Fibroblast of lung (primary cell): Measurements from ENCODE around the gene SORT1. TPM values are rescaled to one million over a fixed set of nuclear protein-coding genes. Genes with fewer than 3 reads are reported as not detected.
"Not testable (repeated sequence)": the region's sequence is repeated elsewhere in the genome, so short reads cannot be mapped to it uniquely, and the experiment has no call there.

ENCODE experiments used
- DNase-seq, 2 donors: peaks; one replicate each; pipeline versions ENCODE4 v3.0.0 to v3.0.0-alpha.2; 2010; ENCODE audit warnings: low read depth in 2 of 2
- H2AFZ ChIP-seq: 2 replicates; pipeline ENCODE4 v1.5.1; 2012; ENCODE audit warnings: low read length, control low read depth, inconsistent platforms
- H3K27ac ChIP-seq: 2 replicates; pipeline ENCODE4 v1.5.1; 2011; ENCODE audit warnings: low read length, control low read depth; ENCODE audit not compliant: insufficient read depth
- H3K27me3 ChIP-seq: 2 replicates; pipeline ENCODE4 v1.5.1; 2011; ENCODE audit warnings: mild to moderate bottlenecking, low read length; ENCODE audit not compliant: control insufficient read depth, insufficient read depth
- H3K36me3 ChIP-seq: 2 replicates; pipeline ENCODE4 v1.5.1; 2011; ENCODE audit warnings: low read length; ENCODE audit not compliant: control insufficient read depth, insufficient read depth
- H3K4me1 ChIP-seq: 2 replicates; pipeline ENCODE4 v1.5.1; 2011; ENCODE audit warnings: low read length; ENCODE audit not compliant: control insufficient read depth, insufficient read depth; ENCODE audit errors: extremely low read depth
- H3K4me2 ChIP-seq: 2 replicates; pipeline ENCODE4 v1.5.1; 2011; ENCODE audit warnings: low read length, control low read depth; ENCODE audit not compliant: insufficient read depth; ENCODE audit errors: extremely low read depth
- H3K4me3 ChIP-seq, 4 experiments: fragments of 200-600 bp in 1 of 4; sonication (generic) in 1 of 4; replicated peaks in 1 of 4; 2 replicates each; pipeline ENCODE4 v1.5.1; 2011 to 2016; ENCODE audit warnings: low read length in 4 of 4, low read depth in 3 of 4, mild to moderate bottlenecking in 3 of 4, control low read depth in 2 of 4, inconsistent platforms in 1 of 4, mixed read lengths in 1 of 4; ENCODE audit not compliant: insufficient read depth in 1 of 4; ENCODE audit errors: control extremely low read depth in 1 of 4
- H3K79me2 ChIP-seq: 2 replicates; pipeline ENCODE4 v1.5.1; 2012; ENCODE audit warnings: mild to moderate bottlenecking, low read length, inconsistent platforms; ENCODE audit not compliant: control insufficient read depth, insufficient read depth
- H3K9ac ChIP-seq: 2 replicates; pipeline ENCODE4 v1.5.1; 2011; ENCODE audit warnings: mild to moderate bottlenecking, low read length, control low read depth; ENCODE audit not compliant: insufficient read depth
- H3K9me3 ChIP-seq: 2 replicates; pipeline ENCODE4 v1.5.1; 2012; ENCODE audit warnings: low read depth, low read length; ENCODE audit not compliant: control insufficient read depth, insufficient read depth
- H4K20me1 ChIP-seq: 2 replicates; pipeline ENCODE4 v1.5.1; 2011; ENCODE audit warnings: low read length; ENCODE audit not compliant: control insufficient read depth, insufficient read depth; ENCODE audit errors: extremely low read depth
- EZH2 ChIP-seq: IDR thresholded peaks from 2 replicates; pipeline ENCODE4 v1.5.1; 2012; ENCODE audit warnings: low read length, control low read depth, mild to moderate bottlenecking; ENCODE audit errors: missing control alignments
- polyA plus RNA-seq, 2 donors: library from polyadenylated mRNA; depleted of rRNA in 1 of 2; stranded (reverse) in 1 of 2; unstranded in 1 of 2; fragments of >200 nt; gene quantifications; 2 replicates each; pipeline ENCODE4 v1.2.1, GENCODE V29; 2011 to 2012; ENCODE audit warnings: missing spikeins in 1 of 2
- total RNA-seq: library from RNA; depleted of rRNA; stranded (reverse); fragments of >200 nt; gene quantifications from 2 replicates; pipeline ENCODE4 v1.2.1, GENCODE V29; 2014
- TF ChIP-seq, protein P1 (sequence below), 2 donors: IDR thresholded peaks in 1 of 2; conservative IDR thresholded peaks in 1 of 2; 1 replicate in 1 of 2; 2 replicates in 1 of 2; pipeline ENCODE4 v1.5.1; 2011 to 2012; ENCODE audit warnings: low read length in 2 of 2, control low read depth in 1 of 2, inconsistent platforms in 1 of 2, low read depth in 1 of 2, mild to moderate bottlenecking in 1 of 2

Gene SORT1
- total and polyA plus RNA-seq, 2 donors (not counting 1 experiment from before 2014, with no cell fraction given) = 27.5 to 37.5 TPM

DNA sequence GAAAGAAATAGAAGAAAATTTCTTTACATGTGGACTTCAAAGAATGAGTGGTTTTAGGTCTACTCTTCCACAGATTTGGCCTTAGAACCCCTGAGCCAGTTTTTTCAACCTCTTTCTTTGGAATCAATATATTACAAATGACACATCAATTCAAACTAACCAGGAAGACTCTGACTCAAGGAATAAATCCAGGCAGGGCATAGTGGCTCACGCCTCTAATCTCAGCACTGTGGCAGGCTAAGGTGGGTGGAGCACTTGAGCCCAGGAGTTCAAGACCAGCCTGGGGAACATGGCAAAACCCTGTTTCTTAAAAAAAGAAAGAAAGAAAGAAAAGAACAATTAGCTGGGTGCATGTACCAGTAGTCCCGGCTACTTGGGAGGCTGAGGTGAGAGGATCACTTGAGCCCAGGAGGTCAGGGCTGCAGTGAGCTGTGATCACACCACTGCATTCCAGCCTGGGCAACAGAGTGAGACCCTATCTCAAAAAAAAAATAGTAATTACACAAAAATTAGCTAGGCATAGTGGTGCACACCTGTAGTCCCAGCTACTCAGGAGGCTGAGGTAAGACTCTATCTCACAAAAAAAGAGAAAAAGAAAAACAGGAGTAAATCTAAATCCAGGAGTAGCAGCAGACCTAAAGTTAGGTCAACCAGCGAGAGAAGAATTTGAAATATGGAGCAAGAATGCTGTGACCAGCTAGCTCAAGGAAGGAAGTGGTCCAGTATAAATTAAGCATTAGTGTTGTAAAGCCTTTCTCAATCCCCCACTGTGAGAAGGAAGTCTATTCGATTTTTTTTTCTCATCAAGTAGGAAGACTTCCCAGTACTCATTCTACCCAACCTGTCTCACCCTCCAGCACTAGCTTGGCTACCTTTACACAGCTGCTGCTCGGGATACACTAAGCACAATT, 1.9 kb downstream of the SORT1 start:
- Histone ChIP-seq H3K79me2 (peaks cover 2% of the 10 kb centered on the region), H3K36me3 (no peaks in the 10 kb centered on the region), H4K20me1 (no peaks in the 10 kb centered on the region), H3K4me3 (peak overlapping the region in 2 of 4 experiments; percentile 67 to 72), H2AFZ (no peak overlapping the region), H3K27me3 (no peaks in the 10 kb centered on the region), H3K4me2 (peak overlapping the region; percentile 78), H3K27ac (no peak overlapping the region), H3K4me1 (peaks cover 18% of the 10 kb centered on the region), H3K9me3 (no peaks in the 10 kb centered on the region), H3K9ac (no peak overlapping the region)
- no peak for TF ChIP-seq EZH2
- TF ChIP-seq, protein P1, sequence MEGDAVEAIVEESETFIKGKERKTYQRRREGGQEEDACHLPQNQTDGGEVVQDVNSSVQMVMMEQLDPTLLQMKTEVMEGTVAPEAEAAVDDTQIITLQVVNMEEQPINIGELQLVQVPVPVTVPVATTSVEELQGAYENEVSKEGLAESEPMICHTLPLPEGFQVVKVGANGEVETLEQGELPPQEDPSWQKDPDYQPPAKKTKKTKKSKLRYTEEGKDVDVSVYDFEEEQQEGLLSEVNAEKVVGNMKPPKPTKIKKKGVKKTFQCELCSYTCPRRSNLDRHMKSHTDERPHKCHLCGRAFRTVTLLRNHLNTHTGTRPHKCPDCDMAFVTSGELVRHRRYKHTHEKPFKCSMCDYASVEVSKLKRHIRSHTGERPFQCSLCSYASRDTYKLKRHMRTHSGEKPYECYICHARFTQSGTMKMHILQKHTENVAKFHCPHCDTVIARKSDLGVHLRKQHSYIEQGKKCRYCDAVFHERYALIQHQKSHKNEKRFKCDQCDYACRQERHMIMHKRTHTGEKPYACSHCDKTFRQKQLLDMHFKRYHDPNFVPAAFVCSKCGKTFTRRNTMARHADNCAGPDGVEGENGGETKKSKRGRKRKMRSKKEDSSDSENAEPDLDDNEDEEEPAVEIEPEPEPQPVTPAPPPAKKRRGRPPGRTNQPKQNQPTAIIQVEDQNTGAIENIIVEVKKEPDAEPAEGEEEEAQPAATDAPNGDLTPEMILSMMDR (conservative IDR thresholded peaks at IDR 0.05 in 1 of 2, IDR thresholded peaks at IDR 0.05 in 1 of 2; ENCODE audit: low read depth in 1 of 2, low read length in 2 of 2) = no peak
- peak; percentile 30 to 79 for DNase-seq

DNA sequence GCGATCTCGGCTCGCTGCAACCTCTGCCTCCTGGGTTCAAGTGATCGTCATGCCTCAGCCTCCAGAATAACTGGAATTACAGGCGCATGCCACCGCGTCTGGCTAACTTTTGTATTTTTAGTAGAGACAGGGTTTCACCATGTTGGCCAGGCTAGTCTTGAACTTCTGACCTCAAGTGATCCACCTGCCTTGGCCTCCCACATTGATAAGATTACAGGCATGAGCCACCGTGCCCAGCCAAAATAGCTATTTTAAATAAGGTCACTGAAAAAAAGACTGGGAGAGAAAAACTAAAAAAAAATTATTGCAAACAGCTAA, 2.5 kb downstream of the SORT1 start:
- not testable (repeated sequence) for H3K9ac ChIP-seq, H3K4me3 ChIP-seq, DNase-seq, H2AFZ ChIP-seq, H4K20me1 ChIP-seq, H3K4me2 ChIP-seq, H3K27me3 ChIP-seq, H3K27ac ChIP-seq, H3K36me3 ChIP-seq, H3K79me2 ChIP-seq, H3K9me3 ChIP-seq
- H3K4me1 ChIP-seq = peaks cover 23% of the 10 kb centered on the region

DNA sequence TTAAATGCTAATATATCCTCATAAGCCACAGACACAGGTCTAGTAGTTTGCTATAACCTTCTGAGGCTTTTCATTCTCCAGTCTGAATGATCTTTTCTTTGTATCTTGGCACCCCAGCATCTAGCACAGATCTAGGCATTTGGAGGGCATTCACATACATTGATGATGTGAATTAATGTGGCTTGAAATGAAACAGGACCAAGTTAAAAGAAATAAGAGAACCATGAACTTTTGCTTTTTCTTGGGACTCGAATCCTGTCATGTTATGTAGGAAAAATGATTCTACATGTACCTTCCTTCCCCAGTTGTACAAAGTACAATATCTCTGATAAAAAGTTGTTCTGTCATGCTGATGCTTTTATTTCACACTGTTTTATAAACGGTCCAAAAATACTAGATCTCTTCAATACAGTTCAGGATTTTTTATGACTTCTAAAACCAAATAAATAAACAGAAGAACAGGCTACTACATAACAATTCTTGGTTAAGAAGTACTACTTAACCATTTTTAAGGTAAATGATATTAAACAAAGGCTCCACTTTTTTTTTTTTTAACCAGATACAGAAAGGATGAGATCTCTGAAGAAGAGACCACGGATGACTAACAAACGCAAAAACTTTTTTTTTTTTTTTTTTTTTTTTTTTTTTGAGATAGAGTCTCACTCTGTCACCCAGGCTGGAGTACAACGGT, 3.0 kb downstream of the SORT1 start:
- TF ChIP-seq, protein P1 (conservative IDR thresholded peaks at IDR 0.05 in 1 of 2, IDR thresholded peaks at IDR 0.05 in 1 of 2; ENCODE audit: low read depth in 1 of 2, low read length in 2 of 2) = no peak
- no peak for TF ChIP-seq EZH2
- Histone ChIP-seq H3K27ac (peak overlapping the region; percentile 3), H3K4me3 (no peak overlapping the region), H3K9me3 (no peaks in the 10 kb centered on the region), H4K20me1 (no peaks in the 10 kb centered on the region), H3K4me2 (no peak overlapping the region), H2AFZ (no peak overlapping the region), H3K9ac (no peak overlapping the region), H3K4me1 (peaks cover 23% of the 10 kb centered on the region), H3K27me3 (no peaks in the 10 kb centered on the region), H3K79me2 (peaks cover 2% of the 10 kb centered on the region), H3K36me3 (no peaks in the 10 kb centered on the region)
- DNase-seq = no peak
